ENCODE data around the gene PTPN7.
"Not testable (repeated sequence)": the region's sequence is repeated elsewhere in the genome, so short reads cannot be mapped to it uniquely, and the experiment has no call there.

The PTPN7 gene

GRCh38 chr1:202113690-202114300 is 46.6 kb downstream of the PTPN7 start:
- H3K27ac ChIP-seq (ENCODE audit: insufficient read depth in 1 of 2, low read depth in 1 of 2, low read length in 2 of 2, poor library complexity in 1 of 2, severe bottlenecking in 2 of 2) = no peak overlapping the region
- DNase-seq = no peak
- no peaks in the 10 kb centered on the region for H3K27me3 ChIP-seq (replicated peaks in 2 of 5; ENCODE audit: control insufficient read depth in 4 of 5, insufficient read depth in 5 of 5, low read length in 4 of 5)
- WGBS (ENCODE audit: insufficient coverage) = 90% methylated on average over 2 of the region's 2 CpGs
- H3K9me3 ChIP-seq (ENCODE audit: control extremely low read depth in 1 of 5, control insufficient read depth in 4 of 5, insufficient read depth in 2 of 5, low read depth in 1 of 5, low read length in 4 of 5) = no peaks in the 10 kb centered on the region
- CTCF ChIA-PET = interaction anchor here (0.9 to 1.4 kb wide), 2 partner anchors 103 to 108 kb away, joined by 3 read pairs; partner anchors contain the start of gene ELF3
- H3K4me3 ChIP-seq (ENCODE audit: control insufficient read depth in 1 of 7, extremely low read depth in 1 of 7, insufficient read depth in 4 of 7, low read depth in 2 of 7, low read length in 6 of 7) = no peak overlapping the region
- POLR2A ChIA-PET = no interaction called here
- H3K36me3 ChIP-seq (ENCODE audit: control insufficient read depth in 4 of 4, insufficient read depth in 4 of 4, low read length in 3 of 4) = no peaks in the 10 kb centered on the region
- no peaks in the 10 kb centered on the region for H3K4me1 ChIP-seq (ENCODE audit: control extremely low read depth in 1 of 4, control insufficient read depth in 4 of 4, insufficient read depth in 4 of 4, low read length in 3 of 4)

- WGBS (ENCODE audit: insufficient coverage) = 84% methylated on average over 4 of the region's 5 CpGs
- ChIA-PET POLR2A (no interaction called here), CTCF (interaction anchor here (0.6 to 1.4 kb wide), 4 partner anchors 23 to 1168 kb away, joined by 3 read pairs; partner anchors contain the start of gene ELF3)
- Histone ChIP-seq H3K27me3 (replicated peaks in 2 of 5; ENCODE audit: control insufficient read depth in 4 of 5, insufficient read depth in 5 of 5, low read length in 4 of 5) (no peaks in the 10 kb centered on the region), H3K9me3 (ENCODE audit: control extremely low read depth in 1 of 5, control insufficient read depth in 4 of 5, insufficient read depth in 2 of 5, low read depth in 1 of 5, low read length in 4 of 5) (no peaks in the 10 kb centered on the region), H3K4me3 (ENCODE audit: control insufficient read depth in 1 of 7, extremely low read depth in 1 of 7, insufficient read depth in 4 of 7, low read depth in 2 of 7, low read length in 6 of 7) (no peak overlapping the region), H3K27ac (ENCODE audit: insufficient read depth in 1 of 2, low read depth in 1 of 2, low read length in 2 of 2, poor library complexity in 1 of 2, severe bottlenecking in 2 of 2) (no peak overlapping the region), H3K36me3 (ENCODE audit: control insufficient read depth in 4 of 4, insufficient read depth in 4 of 4, low read length in 3 of 4) (no peaks in the 10 kb centered on the region), H3K4me1 (ENCODE audit: control extremely low read depth in 1 of 4, control insufficient read depth in 4 of 4, insufficient read depth in 4 of 4, low read length in 3 of 4) (no peaks in the 10 kb centered on the region)
- DNase-seq = no peak
Measured at GRCh38 chr1:202112859-202113689, 47.3 kb downstream of the PTPN7 start.

GRCh38 chr1:202111589-202111988 is 48.8 kb downstream of the PTPN7 start:
- H3K27me3 ChIP-seq (replicated peaks in 2 of 5; ENCODE audit: control insufficient read depth in 4 of 5, insufficient read depth in 5 of 5, low read length in 4 of 5); H3K36me3 ChIP-seq (ENCODE audit: control insufficient read depth in 4 of 4, insufficient read depth in 4 of 4, low read length in 3 of 4); H3K9me3 ChIP-seq (ENCODE audit: control extremely low read depth in 1 of 5, control insufficient read depth in 4 of 5, insufficient read depth in 2 of 5, low read depth in 1 of 5, low read length in 4 of 5); CTCF ChIA-PET; H3K27ac ChIP-seq (ENCODE audit: insufficient read depth in 1 of 2, low read depth in 1 of 2, low read length in 2 of 2, poor library complexity in 1 of 2, severe bottlenecking in 2 of 2); DNase-seq; H3K4me1 ChIP-seq (ENCODE audit: control extremely low read depth in 1 of 4, control insufficient read depth in 4 of 4, insufficient read depth in 4 of 4, low read length in 3 of 4); POLR2A ChIA-PET; H3K4me3 ChIP-seq (ENCODE audit: control insufficient read depth in 1 of 7, extremely low read depth in 1 of 7, insufficient read depth in 4 of 7, low read depth in 2 of 7, low read length in 6 of 7): not testable (repeated sequence)
- 94% methylated on average over 2 of the region's 7 CpGs for WGBS (ENCODE audit: insufficient coverage)

GRCh38 chr1:202110977-202111376 is 49.4 kb downstream of the PTPN7 start:
- ChIA-PET POLR2A (no interaction called here), CTCF (no interaction called here)
- H3K36me3 ChIP-seq (ENCODE audit: control insufficient read depth in 4 of 4, insufficient read depth in 4 of 4, low read length in 3 of 4) = no peaks in the 10 kb centered on the region

GRCh38 chr1:202107801-202108731 is 52.3 kb downstream of the PTPN7 start:
- no peaks in the 10 kb centered on the region for H3K4me1 ChIP-seq (ENCODE audit: control extremely low read depth in 1 of 4, control insufficient read depth in 4 of 4, insufficient read depth in 4 of 4, low read length in 3 of 4)
- ChIA-PET POLR2A (no interaction called here), CTCF (interaction anchor here (1.0 to 1.1 kb wide), 2 partner anchors 27 to 108 kb away, joined by 3 read pairs; no protein-coding TSS in a partner anchor)
- H3K4me3 ChIP-seq (ENCODE audit: control insufficient read depth in 1 of 7, extremely low read depth in 1 of 7, insufficient read depth in 4 of 7, low read depth in 2 of 7, low read length in 6 of 7) = no peak overlapping the region
- H3K9me3 ChIP-seq (ENCODE audit: control extremely low read depth in 1 of 5, control insufficient read depth in 4 of 5, insufficient read depth in 2 of 5, low read depth in 1 of 5, low read length in 4 of 5) = no peaks in the 10 kb centered on the region
- H3K27me3 ChIP-seq (replicated peaks in 2 of 5; ENCODE audit: control insufficient read depth in 4 of 5, insufficient read depth in 5 of 5, low read length in 4 of 5) = peaks cover 0 to 2% (median 0%) of the 10 kb centered on the region in 5 experiments
- 95% methylated on average over 13 of the region's 13 CpGs for WGBS (ENCODE audit: insufficient coverage)
- no peaks in the 10 kb centered on the region for H3K36me3 ChIP-seq (ENCODE audit: control insufficient read depth in 4 of 4, insufficient read depth in 4 of 4, low read length in 3 of 4)
- DNase-seq = no peak
- no peak overlapping the region for H3K27ac ChIP-seq (ENCODE audit: insufficient read depth in 1 of 2, low read depth in 1 of 2, low read length in 2 of 2, poor library complexity in 1 of 2, severe bottlenecking in 2 of 2)

More at GRCh38 chr1:202110977-202111376, 49.4 kb downstream of the PTPN7 start:
- H3K4me1 ChIP-seq (ENCODE audit: control extremely low read depth in 1 of 4, control insufficient read depth in 4 of 4, insufficient read depth in 4 of 4, low read length in 3 of 4) = no peaks in the 10 kb centered on the region
- peaks cover 0 to 2% (median 0%) of the 10 kb centered on the region in 5 experiments for H3K27me3 ChIP-seq (replicated peaks in 2 of 5; ENCODE audit: control insufficient read depth in 4 of 5, insufficient read depth in 5 of 5, low read length in 4 of 5)
- no peak for DNase-seq
- H3K27ac ChIP-seq (ENCODE audit: insufficient read depth in 1 of 2, low read depth in 1 of 2, low read length in 2 of 2, poor library complexity in 1 of 2, severe bottlenecking in 2 of 2) = no peak overlapping the region
- H3K9me3 ChIP-seq (ENCODE audit: control extremely low read depth in 1 of 5, control insufficient read depth in 4 of 5, insufficient read depth in 2 of 5, low read depth in 1 of 5, low read length in 4 of 5) = no peaks in the 10 kb centered on the region
- no peak overlapping the region for H3K4me3 ChIP-seq (ENCODE audit: control insufficient read depth in 1 of 7, extremely low read depth in 1 of 7, insufficient read depth in 4 of 7, low read depth in 2 of 7, low read length in 6 of 7)
- WGBS (ENCODE audit: insufficient coverage) = 94% methylated on average over 2 of the region's 3 CpGs

- H3K27ac ChIP-seq (ENCODE audit: insufficient read depth in 1 of 2, low read depth in 1 of 2, low read length in 2 of 2, poor library complexity in 1 of 2, severe bottlenecking in 2 of 2) = no peak overlapping the region
- no peaks in the 10 kb centered on the region for H3K36me3 ChIP-seq (ENCODE audit: control insufficient read depth in 4 of 4, insufficient read depth in 4 of 4, low read length in 3 of 4)
- DNase-seq = no peak
- no peaks in the 10 kb centered on the region for H3K4me1 ChIP-seq (ENCODE audit: control extremely low read depth in 1 of 4, control insufficient read depth in 4 of 4, insufficient read depth in 4 of 4, low read length in 3 of 4)
- H3K27me3 ChIP-seq (replicated peaks in 2 of 5; ENCODE audit: control insufficient read depth in 4 of 5, insufficient read depth in 5 of 5, low read length in 4 of 5) = peaks cover 0 to 2% (median 0%) of the 10 kb centered on the region in 5 experiments
- no peak overlapping the region for H3K4me3 ChIP-seq (ENCODE audit: control insufficient read depth in 1 of 7, extremely low read depth in 1 of 7, insufficient read depth in 4 of 7, low read depth in 2 of 7, low read length in 6 of 7)
- CTCF ChIA-PET = interaction anchor here (1.2 kb wide), 1 partner anchor 28 kb away, joined by 3 read pairs; no protein-coding TSS in a partner anchor
- POLR2A ChIA-PET = no interaction called here
- no peaks in the 10 kb centered on the region for H3K9me3 ChIP-seq (ENCODE audit: control extremely low read depth in 1 of 5, control insufficient read depth in 4 of 5, insufficient read depth in 2 of 5, low read depth in 1 of 5, low read length in 4 of 5)
- WGBS (ENCODE audit: insufficient coverage) = 89% methylated on average over 5 of the region's 5 CpGs
Measured at GRCh38 chr1:202107321-202107761, 53.1 kb downstream of the PTPN7 start.

All from common myeloid progenitor, CD34-positive (primary cell).